ENCODE data around the gene MMEL1. TPM values are rescaled to one million over a fixed set of nuclear protein-coding genes. Genes with fewer than 3 reads are reported as not detected.

Gene MMEL1
- total RNA-seq, 2 experiments from 2014 or later: not detected

DNA sequence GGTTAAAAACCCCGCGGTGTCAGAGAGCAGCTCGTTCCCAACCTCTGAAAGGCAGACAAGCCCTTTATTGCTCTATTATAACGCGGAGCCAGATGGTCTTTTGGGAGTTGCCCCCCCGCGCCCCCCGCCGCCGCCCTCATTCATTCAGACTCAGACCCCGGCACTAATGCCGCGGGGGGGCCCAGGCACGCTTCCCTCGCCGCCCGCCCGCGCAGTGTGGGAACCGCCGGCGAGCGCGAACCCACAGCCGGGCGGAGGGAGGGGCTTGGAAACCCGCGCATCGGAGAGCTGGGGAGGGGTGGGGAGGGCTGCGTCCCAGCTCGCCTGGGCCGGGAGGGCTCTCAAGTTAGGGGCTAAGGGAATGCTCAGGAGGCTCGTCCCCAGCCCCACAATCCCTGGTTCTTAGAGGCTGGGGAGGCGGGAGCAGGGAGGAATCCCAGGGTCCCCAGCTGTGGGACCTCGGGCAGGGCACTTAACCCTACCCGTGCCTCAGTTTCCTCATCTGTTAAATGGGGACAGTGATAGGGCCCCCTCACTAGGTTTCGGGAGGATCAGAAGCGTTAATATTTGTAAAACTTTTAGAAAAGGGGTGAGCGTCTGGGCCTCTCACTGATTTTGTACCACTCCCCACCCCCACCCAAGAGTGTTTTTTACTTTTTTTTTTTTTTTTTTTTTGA, 91.9 kb downstream of the MMEL1 start:
- H3K36me3 ChIP-seq (ENCODE audit: insufficient read depth, low read length): no peaks in the 10 kb centered on the region
- no peak for TF ChIP-seq EZH2phosphoT487 (IDR thresholded peaks at IDR 0.05; ENCODE audit: borderline replicate concordance, low read depth, low read length)
- TF ChIP-seq, protein P1, sequence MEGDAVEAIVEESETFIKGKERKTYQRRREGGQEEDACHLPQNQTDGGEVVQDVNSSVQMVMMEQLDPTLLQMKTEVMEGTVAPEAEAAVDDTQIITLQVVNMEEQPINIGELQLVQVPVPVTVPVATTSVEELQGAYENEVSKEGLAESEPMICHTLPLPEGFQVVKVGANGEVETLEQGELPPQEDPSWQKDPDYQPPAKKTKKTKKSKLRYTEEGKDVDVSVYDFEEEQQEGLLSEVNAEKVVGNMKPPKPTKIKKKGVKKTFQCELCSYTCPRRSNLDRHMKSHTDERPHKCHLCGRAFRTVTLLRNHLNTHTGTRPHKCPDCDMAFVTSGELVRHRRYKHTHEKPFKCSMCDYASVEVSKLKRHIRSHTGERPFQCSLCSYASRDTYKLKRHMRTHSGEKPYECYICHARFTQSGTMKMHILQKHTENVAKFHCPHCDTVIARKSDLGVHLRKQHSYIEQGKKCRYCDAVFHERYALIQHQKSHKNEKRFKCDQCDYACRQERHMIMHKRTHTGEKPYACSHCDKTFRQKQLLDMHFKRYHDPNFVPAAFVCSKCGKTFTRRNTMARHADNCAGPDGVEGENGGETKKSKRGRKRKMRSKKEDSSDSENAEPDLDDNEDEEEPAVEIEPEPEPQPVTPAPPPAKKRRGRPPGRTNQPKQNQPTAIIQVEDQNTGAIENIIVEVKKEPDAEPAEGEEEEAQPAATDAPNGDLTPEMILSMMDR (conservative IDR thresholded peaks at IDR 0.05; ENCODE audit: low read length): no peak
- DNase-seq (ENCODE audit: low spot score): no peak
- ChIA-PET CTCF (ENCODE audit: unreplicated experiment) (no interaction called here), POLR2A (interaction anchor here (0.7 kb wide), 1 partner anchor 96 kb away, joined by 3 read pairs; no protein-coding TSS in a partner anchor)
- no peaks in the 10 kb centered on the region for H3K9me2 ChIP-seq (ENCODE audit: insufficient read depth, low read length)
- H2AFZ ChIP-seq (ENCODE audit: low read length): no peak overlapping the region
- H3K4me2 ChIP-seq (ENCODE audit: low read length): no peak overlapping the region
- intact Hi-C loops (cut with micrococcal nuclease; ENCODE audit: unreplicated experiment): no loop called here
- H3K79me2 ChIP-seq (ENCODE audit: insufficient read depth, low read depth, low read length): no peaks in the 10 kb centered on the region
- no peaks in the 10 kb centered on the region for H4K20me1 ChIP-seq (ENCODE audit: insufficient read depth, low read length)
- H3K9me3 ChIP-seq (ENCODE audit: low read length): no peaks in the 10 kb centered on the region
- H3K4me3 ChIP-seq (ENCODE audit: low read depth, low read length, poor library complexity, severe bottlenecking): no peak overlapping the region
- no peak overlapping the region for H3K27ac ChIP-seq (ENCODE audit: low read depth, low read length, poor library complexity, severe bottlenecking)
- peaks cover 6% of the 10 kb centered on the region for H3K4me1 ChIP-seq (ENCODE audit: insufficient read depth, low read length, poor library complexity, severe bottlenecking)
- BruUV-seq (replicated peaks): no TSS peak

Other genes with a start within 250 kb of the MMEL1 start
- gene MORN1, start 241.5 kb downstream of the MMEL1 start, total RNA-seq (2014; rRNA removed; shearing (Covaris generic)): 13.1 and 19.4 TPM in 2 replicates
- gene MORN1, start 241.5 kb downstream of the MMEL1 start, total RNA-seq (2022): 23.6 and 29.7 TPM in 2 replicates
- 54.4 and 60.5 TPM in 2 replicates for gene RER1, start 241.2 kb downstream of the MMEL1 start, total RNA-seq (2014; rRNA removed; shearing (Covaris generic))
- 113 and 138 TPM in 2 replicates for gene RER1, start 241.2 kb downstream of the MMEL1 start, total RNA-seq (2022)
- 22.6 and 23.3 TPM in 2 replicates for gene PEX10, start 220.5 kb downstream of the MMEL1 start, total RNA-seq (2014; rRNA removed; shearing (Covaris generic))
- gene PEX10, start 220.5 kb downstream of the MMEL1 start, total RNA-seq (2022): 19.4 and 24.5 TPM in 2 replicates
- gene PLCH2, start 156.7 kb downstream of the MMEL1 start, total RNA-seq (2014; rRNA removed; shearing (Covaris generic)): 1.8 and 2.2 TPM in 2 replicates
- 1.0 and 1.4 TPM in 2 replicates for gene PLCH2, start 156.7 kb downstream of the MMEL1 start, total RNA-seq (2022)
- gene PANK4, start 106.4 kb downstream of the MMEL1 start, total RNA-seq (2014; rRNA removed; shearing (Covaris generic)): 43.6 and 55.9 TPM in 2 replicates
- 49.1 and 53.9 TPM in 2 replicates for gene PANK4, start 106.4 kb downstream of the MMEL1 start, total RNA-seq (2022)
- not detected in 2 replicates for gene HES5, start 102.8 kb downstream of the MMEL1 start, total RNA-seq (2014; rRNA removed; shearing (Covaris generic))
- gene HES5, start 102.8 kb downstream of the MMEL1 start, total RNA-seq (2022): not detected in 2 replicates
- 15.0 and 18.5 TPM in 2 replicates for gene TNFRSF14, start 76.6 kb downstream of the MMEL1 start, total RNA-seq (2014; rRNA removed; shearing (Covaris generic))
- gene TNFRSF14, start 76.6 kb downstream of the MMEL1 start, total RNA-seq (2022): 15.7 and 18.9 TPM in 2 replicates
- gene PRXL2B, start 46.2 kb downstream of the MMEL1 start, total RNA-seq (2014; rRNA removed; shearing (Covaris generic)): 7.0 and 10.4 TPM in 2 replicates
- 4.8 and 5.2 TPM in 2 replicates for gene PRXL2B, start 46.2 kb downstream of the MMEL1 start, total RNA-seq (2022)
- 0.77 and 1.1 TPM in 2 replicates for gene TTC34, start 168.7 kb upstream of the MMEL1 start, total RNA-seq (2014; rRNA removed; shearing (Covaris generic))
- gene TTC34, start 168.7 kb upstream of the MMEL1 start, total RNA-seq (2022): 2.2 TPM in 2 replicates

Measured in OCI-LY7 (cell line).